Keratinocyte (primary cell): ENCODE measurements around the gene MZT2A. TPM values are rescaled to one million over a fixed set of nuclear protein-coding genes. Genes with fewer than 3 reads are reported as not detected.
"Not testable (repeated sequence)": the region's sequence is repeated elsewhere in the genome, so short reads cannot be mapped to it uniquely, and the experiment has no call there.

Experiments
- DNase-seq: peaks from one replicate; pipeline ENCODE4 v3.0.0-alpha.2; 2011; ENCODE audit warnings: low read depth, missing footprints, low spot score
- FAIRE-seq: peaks from 2 replicates; lab custom pipeline; 2011; peaks lifted over from hg19 to GRCh38; lab: Jason Lieb, UNC
- H2AFZ ChIP-seq: 2 replicates; pipeline ENCODE4 v1.6.0; 2012; ENCODE audit warnings: low read length, control low read depth, inconsistent platforms; ENCODE audit not compliant: control insufficient read depth
- H3K27ac ChIP-seq: 2 replicates; pipeline ENCODE4 v1.5.1; 2011; ENCODE audit warnings: low read length; ENCODE audit not compliant: control insufficient read depth, insufficient read depth
- H3K27me3 ChIP-seq: 3 replicates; pipeline ENCODE4 v1.6.0; 2011; ENCODE audit warnings: low read length; ENCODE audit not compliant: control insufficient read depth, insufficient read depth; ENCODE audit errors: extremely low read depth
- H3K36me3 ChIP-seq, 2 experiments: 2 replicates in 1 of 2; 3 replicates in 1 of 2; pipeline ENCODE4 v1.5.1; 2011; ENCODE audit warnings: low read length in 2 of 2, mild to moderate bottlenecking in 1 of 2; ENCODE audit not compliant: control insufficient read depth in 2 of 2, insufficient read depth in 2 of 2; ENCODE audit errors: extremely low read depth in 1 of 2
- H3K4me1 ChIP-seq: 3 replicates; pipeline ENCODE4 v1.5.1; 2011; ENCODE audit warnings: low read length; ENCODE audit not compliant: control insufficient read depth, insufficient read depth; ENCODE audit errors: extremely low read depth
- H3K4me2 ChIP-seq: 3 replicates; pipeline ENCODE4 v1.6.0; 2011; ENCODE audit warnings: low read depth, low read length; ENCODE audit not compliant: control insufficient read depth, insufficient read depth; ENCODE audit errors: extremely low read depth
- H3K4me3 ChIP-seq, 3 experiments: fragments of 200-600 bp in 1 of 3; sonication (generic) in 1 of 3; 2 replicates in 2 of 3; 3 replicates in 1 of 3; pipeline ENCODE4 v1.5.1; 2011 to 2016; ENCODE audit warnings: low read length in 3 of 3, mild to moderate bottlenecking in 3 of 3, control low read depth in 2 of 3, inconsistent platforms in 1 of 3, low read depth in 1 of 3, mixed read lengths in 1 of 3, mixed run types in 1 of 3, moderate library complexity in 1 of 3; ENCODE audit not compliant: control insufficient read depth in 2 of 3, insufficient read depth in 2 of 3; ENCODE audit errors: extremely low read depth in 1 of 3
- H3K79me2 ChIP-seq: 2 replicates; pipeline ENCODE4 v1.6.0; 2012; ENCODE audit warnings: low read length; ENCODE audit not compliant: control insufficient read depth, insufficient read depth
- H3K9ac ChIP-seq: 3 replicates; pipeline ENCODE4 v1.6.0; 2011; ENCODE audit warnings: low read length; ENCODE audit not compliant: control insufficient read depth, insufficient read depth; ENCODE audit errors: extremely low read depth
- H3K9me1 ChIP-seq: 3 replicates; pipeline ENCODE4 v1.6.0; 2011; ENCODE audit warnings: low read length; ENCODE audit not compliant: control insufficient read depth, insufficient read depth; ENCODE audit errors: extremely low read depth
- H3K9me3 ChIP-seq: 2 replicates; pipeline ENCODE4 v1.5.1; 2012; ENCODE audit warnings: low read depth, low read length; ENCODE audit not compliant: control insufficient read depth
- H4K20me1 ChIP-seq: 3 replicates; pipeline ENCODE4 v1.6.0; 2011; ENCODE audit warnings: low read length; ENCODE audit not compliant: control insufficient read depth, insufficient read depth; ENCODE audit errors: extremely low read depth
- dilution Hi-C: fragments of 300-500 bp; cut with MboI; formaldehyde crosslinking; loops from one replicate; pipeline ENCODE4 v1.7.0; 2020; ENCODE audit warnings: low sequenced_read_pairs; ENCODE audit not compliant: extremely low pct_ligation_motif_present
- polyA plus RNA-seq, 5 experiments: library from polyadenylated mRNA; depleted of rRNA in 3 of 5; stranded (reverse) in 3 of 5; stranded (forward) in 1 of 5; unstranded in 1 of 5; fragments of >200 nt; gene quantifications; 1 replicate in 1 of 5; 2 replicates in 3 of 5; 3 replicates in 1 of 5; pipeline versions ENCODE4 v1.2.1 to v1.2.3, GENCODE V29; 2011 to 2012; ENCODE audit warnings: missing spikeins in 2 of 5, low read depth in 1 of 5, low replicate concordance in 1 of 5
- TF ChIP-seq, protein P1 (sequence below), 3 experiments: IDR thresholded peaks in 1 of 3; conservative IDR thresholded peaks in 1 of 3; optimal IDR thresholded peaks in 1 of 3; 2 replicates in 2 of 3; 3 replicates in 1 of 3; pipeline versions ENCODE3 to v1.5.1; 2011; ENCODE audit warnings: low read length in 3 of 3, mild to moderate bottlenecking in 3 of 3, moderate library complexity in 2 of 3, control low read depth in 1 of 3, inconsistent platforms in 1 of 3; ENCODE audit not compliant: insufficient read depth in 2 of 3; ENCODE audit errors: extremely low read depth in 1 of 3

Gene MZT2A
- polyA plus RNA-seq, 1 donor (not counting 4 experiments of a cell fraction or from before 2014, with no cell fraction given) = 82.7 TPM

DNA sequence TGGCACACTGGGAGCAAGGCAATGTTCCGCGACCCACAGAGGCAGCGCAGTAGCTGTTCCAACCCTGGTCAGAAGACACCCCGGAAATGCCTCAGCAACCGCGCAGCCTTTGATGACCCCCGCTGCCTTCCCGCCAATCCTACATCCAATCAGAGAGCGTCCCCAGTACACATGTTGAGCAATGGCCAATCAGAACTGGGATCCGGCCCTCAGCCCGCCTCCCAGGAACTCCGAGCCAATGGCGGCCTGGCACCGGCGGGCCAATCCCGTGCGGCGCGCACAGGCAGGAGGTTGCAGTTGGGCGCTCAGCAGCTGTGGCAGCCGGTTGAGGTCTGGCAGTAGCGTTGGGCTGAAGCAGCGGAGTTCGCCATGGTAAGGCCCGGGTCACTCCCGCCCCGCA is 16.4 kb downstream of the MZT2A start, which contains the start of gene TUBA3D:
Gene TUBA3D (plus strand): TSS at position 289 of the 400 bp plus-strand sequence. CDS start 81 bp downstream, at position 370.
- no peak for FAIRE-seq

DNA sequence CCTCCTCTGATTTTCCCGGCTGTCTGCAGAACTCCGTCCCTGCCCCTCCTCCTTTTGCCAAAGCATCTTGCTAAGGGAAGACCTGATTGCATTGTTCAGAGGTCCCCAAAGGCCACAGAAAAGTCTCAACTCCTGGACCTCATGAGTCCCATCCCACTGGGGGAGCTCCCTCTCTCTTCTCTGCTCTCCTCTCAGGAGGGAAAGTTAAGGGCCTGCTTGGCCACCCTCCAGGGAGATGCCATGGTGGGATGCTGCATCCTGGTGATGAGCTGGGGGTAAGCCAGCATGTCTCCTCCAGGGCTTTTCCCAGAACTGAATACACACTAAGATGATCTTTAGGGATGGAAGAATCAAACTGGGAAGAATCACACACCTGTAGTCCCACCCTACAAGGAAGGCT is 18.9 kb downstream of the MZT2A start:
- DNase-seq, H3K4me1 ChIP-seq, FAIRE-seq, H3K4me3 ChIP-seq, H3K79me2 ChIP-seq, H3K36me3 ChIP-seq, H3K4me2 ChIP-seq, H3K9me3 ChIP-seq, H2AFZ ChIP-seq, H3K27me3 ChIP-seq, H4K20me1 ChIP-seq, H3K27ac ChIP-seq, dilution Hi-C loops, H3K9me1 ChIP-seq, H3K9ac ChIP-seq: not testable (repeated sequence)

More for the DNA sequence above, 16.4 kb downstream of the MZT2A start, which contains the start of gene TUBA3D:
- TF ChIP-seq, protein P1, sequence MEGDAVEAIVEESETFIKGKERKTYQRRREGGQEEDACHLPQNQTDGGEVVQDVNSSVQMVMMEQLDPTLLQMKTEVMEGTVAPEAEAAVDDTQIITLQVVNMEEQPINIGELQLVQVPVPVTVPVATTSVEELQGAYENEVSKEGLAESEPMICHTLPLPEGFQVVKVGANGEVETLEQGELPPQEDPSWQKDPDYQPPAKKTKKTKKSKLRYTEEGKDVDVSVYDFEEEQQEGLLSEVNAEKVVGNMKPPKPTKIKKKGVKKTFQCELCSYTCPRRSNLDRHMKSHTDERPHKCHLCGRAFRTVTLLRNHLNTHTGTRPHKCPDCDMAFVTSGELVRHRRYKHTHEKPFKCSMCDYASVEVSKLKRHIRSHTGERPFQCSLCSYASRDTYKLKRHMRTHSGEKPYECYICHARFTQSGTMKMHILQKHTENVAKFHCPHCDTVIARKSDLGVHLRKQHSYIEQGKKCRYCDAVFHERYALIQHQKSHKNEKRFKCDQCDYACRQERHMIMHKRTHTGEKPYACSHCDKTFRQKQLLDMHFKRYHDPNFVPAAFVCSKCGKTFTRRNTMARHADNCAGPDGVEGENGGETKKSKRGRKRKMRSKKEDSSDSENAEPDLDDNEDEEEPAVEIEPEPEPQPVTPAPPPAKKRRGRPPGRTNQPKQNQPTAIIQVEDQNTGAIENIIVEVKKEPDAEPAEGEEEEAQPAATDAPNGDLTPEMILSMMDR (optimal IDR thresholded peaks at IDR 0.05 in 1 of 3, IDR thresholded peaks at IDR 0.05 in 1 of 3, conservative IDR thresholded peaks at IDR 0.05 in 1 of 3; ENCODE audit: extremely low read depth in 1 of 3, insufficient read depth in 2 of 3, low read length in 3 of 3) = no peak
- no peak within 1 kb of the TSS for H2AFZ ChIP-seq
- H3K36me3 ChIP-seq = no peaks in the 10 kb centered on the region
- no peak for DNase-seq
- no peak within 1 kb of the TSS for H3K27ac ChIP-seq
- H3K9ac ChIP-seq = no peak within 1 kb of the TSS
- no peaks in the 10 kb centered on the region for H3K9me3 ChIP-seq
- no peaks in the 10 kb centered on the region for H4K20me1 ChIP-seq
- no peaks in the 10 kb centered on the region for H3K27me3 ChIP-seq
- H3K9me1 ChIP-seq = no peaks in the 10 kb centered on the region
- no peak within 1 kb of the TSS for H3K4me3 ChIP-seq
- H3K79me2 ChIP-seq = no peaks in the 10 kb centered on the region
- no peaks in the 10 kb centered on the region for H3K4me1 ChIP-seq
- dilution Hi-C loops = no loop called here
- H3K4me2 ChIP-seq = no peak within 1 kb of the TSS

DNA sequence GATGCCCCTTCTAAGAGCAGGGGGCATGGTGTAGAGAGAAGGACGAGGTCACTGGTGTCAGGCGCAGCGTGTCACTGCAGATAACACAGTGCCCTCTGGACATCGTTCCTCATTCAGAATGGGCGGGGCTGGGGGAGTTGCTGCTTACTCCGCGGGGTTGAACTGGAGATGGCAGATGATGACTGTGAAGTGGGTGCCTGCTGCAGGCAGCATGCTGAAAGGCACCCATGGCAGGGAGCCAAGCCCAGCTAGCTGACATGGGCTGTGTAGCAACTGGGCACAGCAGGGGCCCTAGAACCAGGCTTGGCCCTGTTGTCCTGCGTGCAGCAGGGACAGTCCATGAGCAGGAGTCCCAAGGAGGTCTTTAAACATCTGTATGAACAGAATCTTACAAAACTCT is 20.6 kb downstream of the MZT2A start:
- FAIRE-seq, H3K4me2 ChIP-seq: not testable (repeated sequence)

DNA sequence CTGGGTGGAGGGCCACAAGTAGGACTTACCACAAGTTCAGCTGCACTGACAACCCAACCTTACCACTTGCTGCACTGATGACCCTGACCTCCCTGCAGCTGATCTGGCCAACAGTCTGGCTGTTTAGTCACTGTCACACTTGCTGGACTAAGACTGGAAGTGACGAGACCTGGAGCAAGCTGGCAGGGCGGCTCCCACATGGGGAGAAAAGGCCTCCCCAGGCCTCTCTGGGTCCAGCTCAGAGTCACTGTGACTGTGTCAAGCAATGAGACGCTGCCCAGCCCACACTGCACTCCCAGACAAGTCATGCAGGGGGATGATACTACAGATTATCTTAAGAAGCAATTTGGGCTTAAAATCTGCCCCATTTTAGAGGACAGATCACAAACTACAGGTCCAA is 21.3 kb downstream of the MZT2A start:
- H3K4me2 ChIP-seq, DNase-seq, H3K27me3 ChIP-seq, H3K9me3 ChIP-seq, H4K20me1 ChIP-seq, H2AFZ ChIP-seq, H3K9me1 ChIP-seq, H3K4me3 ChIP-seq, H3K36me3 ChIP-seq, FAIRE-seq, H3K79me2 ChIP-seq, H3K4me1 ChIP-seq, H3K9ac ChIP-seq, H3K27ac ChIP-seq, dilution Hi-C loops: not testable (repeated sequence)

More for the DNA sequence above, 20.6 kb downstream of the MZT2A start:
- dilution Hi-C loops, H4K20me1 ChIP-seq, H3K27me3 ChIP-seq, H3K36me3 ChIP-seq, H3K27ac ChIP-seq, H3K79me2 ChIP-seq, H2AFZ ChIP-seq, H3K4me1 ChIP-seq, H3K9me1 ChIP-seq, H3K4me3 ChIP-seq, H3K9me3 ChIP-seq, DNase-seq, H3K9ac ChIP-seq: not testable (repeated sequence)
